GM21576 (cell line): ENCODE measurements around the gene RAD51AP2.
"Not testable (repeated sequence)": the region's sequence is repeated elsewhere in the genome, so short reads cannot be mapped to it uniquely, and the experiment has no call there.

ENCODE experiments used
- ATAC-seq: cut with Tn5 transposase; IDR thresholded peaks from one replicate; pipeline ENCODE4 v1.9.1; 2021; ENCODE audit warnings: mild to moderate bottlenecking, moderate library complexity; ENCODE audit not compliant: unreplicated experiment

RAD51AP2 gene

DNA sequence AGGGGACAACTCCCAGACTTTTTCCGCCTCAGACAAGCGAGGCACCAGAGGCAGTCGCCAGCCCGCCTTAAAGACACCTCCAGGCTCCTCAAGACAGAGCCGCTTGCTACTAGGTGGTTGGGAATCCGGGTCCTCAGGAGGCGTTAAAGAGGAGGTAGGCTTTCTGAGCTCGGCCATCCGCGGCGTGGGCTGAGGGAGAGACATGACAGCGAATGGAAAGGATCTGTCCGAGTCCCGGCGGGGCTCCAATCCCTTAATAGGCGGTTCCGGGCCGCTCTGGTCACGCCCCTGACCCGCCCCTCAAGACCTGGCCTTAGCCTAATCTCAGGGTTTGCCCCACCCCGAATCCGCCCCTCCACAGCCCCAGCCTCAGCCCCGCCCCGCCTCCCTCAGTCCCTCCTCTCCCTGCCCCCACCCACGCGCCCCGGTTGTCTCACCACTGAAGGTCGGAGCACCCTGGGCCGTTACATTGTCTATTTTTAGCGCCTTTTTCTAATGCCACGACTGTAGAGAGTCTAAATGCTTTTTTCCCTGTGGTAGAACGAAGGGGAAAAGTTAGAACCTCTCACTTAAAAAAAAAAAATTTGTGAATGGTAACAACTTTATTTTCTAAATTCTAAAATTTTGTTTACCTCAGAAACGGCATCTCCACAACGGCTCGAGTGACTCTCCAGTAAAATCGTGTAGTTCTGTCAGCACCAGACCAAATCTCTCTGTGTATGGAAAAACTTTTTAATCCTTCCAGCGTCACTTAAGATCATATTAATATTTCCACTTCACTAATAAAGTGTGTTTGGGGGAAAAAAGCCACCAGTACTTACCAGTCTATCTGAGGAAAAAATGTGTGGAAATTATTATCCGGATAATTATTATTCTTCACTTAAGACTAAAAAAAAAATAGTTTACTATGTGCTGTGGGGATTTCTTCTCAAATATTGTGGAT, at the start of gene RAD51AP2:
Gene RAD51AP2, minus strand, starts transcription at position 229 of the 943 bp plus-strand sequence. Its CDS starts 25 bp downstream, at position 204.
- peak; percentile 82 for ATAC-seq

DNA sequence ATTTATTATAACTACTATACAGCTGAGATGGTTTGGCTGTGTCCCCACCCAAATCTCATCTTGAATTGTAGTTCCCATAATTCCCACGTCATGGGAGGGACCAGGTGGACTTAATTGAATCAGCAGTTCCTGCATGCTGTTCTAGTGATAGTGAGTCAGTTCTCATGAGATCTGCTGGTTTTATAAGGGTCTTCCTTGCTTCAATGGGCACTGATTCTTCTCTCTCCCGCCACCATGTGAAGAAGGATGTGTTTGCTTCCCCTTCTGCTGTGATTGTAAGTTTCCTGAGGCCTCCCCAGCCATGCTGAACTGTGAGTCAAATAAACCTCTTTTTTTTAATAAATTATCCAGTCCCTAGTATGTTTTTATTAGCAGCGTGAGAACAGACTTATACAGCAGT, 47.5 kb upstream of the RAD51AP2 start:
- not testable (repeated sequence) for ATAC-seq

- ATAC-seq, result no peak
Observed at GRCh38 chr2:17558878-17559277, 40.6 kb upstream of the RAD51AP2 start.

GRCh38 chr2:17558053-17558452, 39.8 kb upstream of the RAD51AP2 start:
- ATAC-seq, result no peak

DNA sequence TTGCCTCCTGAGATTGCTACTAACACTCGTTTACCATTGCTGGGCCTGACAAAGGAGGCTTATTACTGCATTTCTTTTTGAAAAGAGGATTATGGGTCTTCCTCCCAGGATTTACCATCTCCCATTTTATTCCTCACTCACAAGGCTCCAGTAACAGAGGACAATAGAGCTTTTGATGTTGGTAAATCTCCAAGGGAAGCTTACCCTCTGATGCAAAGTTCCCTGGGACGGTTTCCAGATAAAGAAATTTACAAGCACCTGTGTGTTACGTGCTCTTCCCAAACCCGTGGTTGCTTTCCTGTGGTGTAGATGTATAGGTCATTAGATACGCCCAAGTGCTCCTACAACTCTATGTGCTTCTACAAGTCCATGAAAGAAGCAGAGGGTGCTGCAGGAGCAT, 39.4 kb upstream of the RAD51AP2 start:
- no peak for ATAC-seq

- ATAC-seq, result no peak
Observed at GRCh38 chr2:17555150-17555549, 36.9 kb upstream of the RAD51AP2 start.

DNA sequence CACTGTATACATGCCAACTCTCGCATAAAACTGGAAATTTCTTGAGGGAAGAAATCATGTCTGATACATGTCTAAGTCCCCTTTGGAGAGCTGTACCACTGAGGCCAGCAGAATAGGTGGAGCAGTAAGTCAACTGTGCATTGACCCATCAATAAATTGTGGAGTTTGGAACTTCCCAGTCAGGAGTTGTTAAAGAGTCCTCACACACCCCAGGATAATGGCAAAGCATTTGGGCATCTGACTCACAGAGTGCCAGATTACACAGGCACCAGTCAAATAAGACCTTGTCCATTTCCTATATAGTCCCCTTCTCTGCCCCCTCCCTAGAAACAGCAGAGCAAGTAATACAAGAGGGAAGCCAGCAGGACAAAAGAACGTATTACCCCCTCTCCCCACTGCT, 32.7 kb upstream of the RAD51AP2 start:
- no peak for ATAC-seq

GRCh38 chr2:17547737-17548136, 29.5 kb upstream of the RAD51AP2 start:
- no peak for ATAC-seq

DNA sequence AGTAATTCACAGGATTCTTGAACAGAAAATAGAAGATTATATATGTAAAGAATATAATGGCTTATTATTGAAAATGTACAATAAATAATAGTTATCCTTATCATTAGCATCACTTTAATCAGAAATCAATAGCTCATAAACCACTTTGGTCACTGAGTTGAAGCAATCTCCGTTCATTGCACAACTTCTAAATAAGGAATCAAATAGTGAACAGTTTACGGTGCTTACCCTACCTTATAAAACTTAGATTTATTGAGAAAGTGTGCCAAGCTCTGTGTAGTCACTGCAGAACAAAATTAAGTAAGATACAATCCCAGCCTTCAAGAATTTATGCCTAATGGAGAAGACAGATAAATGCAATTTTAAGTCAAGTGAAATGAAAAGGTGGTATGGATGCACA, 29.0 kb upstream of the RAD51AP2 start:
- ATAC-seq, result no peak

DNA sequence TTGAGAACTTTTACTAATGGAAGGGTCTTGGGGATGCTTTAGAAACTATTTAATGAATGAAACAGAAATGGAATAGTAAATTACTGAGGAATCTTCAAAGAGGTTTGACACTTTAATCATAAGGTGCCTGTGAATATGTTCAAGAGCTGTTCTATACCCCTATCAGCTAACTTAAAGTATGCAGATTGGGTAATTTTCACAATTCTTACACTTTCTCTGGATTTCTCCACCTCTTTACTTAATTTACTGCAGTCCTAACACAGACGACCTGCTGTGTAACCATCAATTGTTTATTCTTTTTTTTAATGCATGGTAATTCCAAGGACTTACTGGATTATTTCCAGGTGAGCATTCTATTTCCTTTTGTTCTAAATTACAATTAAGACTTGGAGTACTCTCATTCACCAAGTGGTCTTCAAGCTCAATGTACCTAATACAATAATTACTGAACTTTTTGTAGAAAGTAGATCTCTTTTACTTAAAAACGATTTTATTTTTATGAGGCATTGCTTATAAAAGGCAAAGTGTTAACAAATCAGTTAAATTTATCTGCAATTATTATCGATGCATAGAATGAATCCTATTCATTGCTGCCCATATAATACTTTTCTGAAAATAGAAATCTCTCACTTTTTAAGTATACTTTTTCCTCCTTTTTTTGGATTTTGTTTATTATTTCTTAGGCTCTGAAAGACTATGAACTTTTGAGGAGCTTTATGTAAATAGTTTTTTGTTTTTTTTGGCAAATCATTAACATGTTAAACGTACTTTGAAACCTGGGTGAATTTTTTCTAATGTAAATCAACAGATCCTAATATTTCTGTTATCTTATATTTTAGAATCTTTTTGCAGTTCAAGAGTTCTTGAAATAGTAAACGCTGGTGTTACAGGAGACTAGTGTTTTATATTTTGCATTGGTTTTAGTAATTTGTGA, 27.7 kb upstream of the RAD51AP2 start:
- ATAC-seq, result no peak

DNA sequence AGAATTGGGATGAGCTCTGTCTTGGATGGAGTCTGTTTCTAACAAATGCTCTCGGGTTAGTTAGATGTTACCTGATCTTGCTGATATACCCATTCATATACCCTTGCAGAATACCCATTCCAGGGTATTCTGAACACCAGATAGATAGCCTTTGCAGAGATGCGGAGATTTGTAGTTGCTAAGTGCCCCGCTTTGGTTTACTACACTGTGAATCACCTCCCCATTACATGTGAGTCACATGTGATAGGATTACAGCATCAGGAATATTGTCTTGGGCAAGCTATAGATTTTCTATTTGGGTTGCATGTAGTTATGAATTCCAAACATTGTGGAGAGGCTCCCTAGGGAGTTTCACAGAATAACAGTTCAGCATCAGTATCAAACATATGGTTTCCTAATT, 26.0 kb upstream of the RAD51AP2 start:
- no peak for ATAC-seq

GRCh38 chr2:17543848-17544247, 25.6 kb upstream of the RAD51AP2 start:
- ATAC-seq, result no peak

DNA sequence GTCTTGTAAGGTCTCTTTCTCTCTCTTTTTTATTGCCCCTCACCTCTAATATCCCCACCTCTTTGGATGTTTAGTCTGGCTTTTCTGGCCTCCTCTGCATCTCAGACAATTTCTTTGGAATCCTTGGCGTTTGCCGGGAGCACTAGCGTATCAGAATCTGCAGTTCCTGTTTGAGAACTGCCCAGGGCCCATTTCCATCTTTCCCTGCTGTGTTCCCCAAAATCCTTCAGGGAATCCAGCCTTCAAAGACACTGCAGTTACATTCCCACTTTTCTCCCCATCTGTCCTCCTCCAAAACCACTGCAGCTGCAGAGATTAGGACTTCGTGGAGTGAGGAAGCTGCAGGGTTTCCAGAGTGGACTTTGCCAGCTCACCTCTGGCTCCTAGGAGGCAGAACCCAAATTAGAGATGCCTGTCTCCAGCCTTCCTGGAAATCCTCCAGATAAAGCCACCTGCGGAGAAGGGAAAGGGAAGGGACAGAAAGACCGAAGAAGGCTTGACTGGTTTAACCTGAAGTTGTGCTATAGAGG, 25.0 kb upstream of the RAD51AP2 start:
- no peak for ATAC-seq

DNA sequence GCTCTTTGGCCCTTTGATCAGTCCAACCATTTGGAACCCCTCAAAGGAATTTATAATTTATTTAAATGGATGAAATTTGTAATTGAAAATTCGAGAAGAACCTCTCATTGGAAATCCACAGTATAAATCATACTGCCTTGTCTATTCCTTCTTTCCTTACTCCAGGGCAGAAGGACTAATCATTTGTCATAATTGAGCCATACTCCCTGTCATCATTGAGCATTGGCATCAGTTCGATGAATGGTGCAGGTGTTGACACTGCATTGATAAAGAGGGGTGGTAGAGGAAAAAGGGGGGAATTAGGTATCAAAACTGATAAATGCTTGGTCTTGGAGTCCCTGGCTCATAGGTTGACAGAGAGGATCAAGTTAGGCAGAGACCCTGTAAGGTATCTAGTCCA, 24.2 kb upstream of the RAD51AP2 start:
- ATAC-seq, result no peak

DNA sequence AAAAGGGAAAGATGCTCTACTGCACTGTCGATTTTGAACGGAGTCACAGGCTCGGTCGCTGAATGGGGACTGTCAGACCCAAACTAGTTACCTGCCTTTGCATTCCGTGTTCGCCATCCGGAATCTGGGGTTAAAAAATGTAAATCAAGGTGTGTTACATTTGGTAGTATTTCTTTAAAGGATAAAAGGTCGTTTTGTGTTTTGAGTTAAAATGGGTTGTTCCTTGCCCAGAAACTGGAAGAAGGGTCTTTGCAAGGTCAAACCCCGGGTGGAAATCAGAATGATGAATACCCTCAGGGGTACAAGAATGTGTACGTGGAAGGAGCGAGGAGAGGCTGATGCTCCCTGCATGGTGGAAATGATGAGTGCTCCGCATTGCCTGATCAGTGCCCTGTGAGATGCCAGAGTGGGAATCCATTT, 23.3 kb upstream of the RAD51AP2 start:
- ATAC-seq, result no peak

- ATAC-seq, result no peak
Observed at GRCh38 chr2:17540813-17541530, 22.7 kb upstream of the RAD51AP2 start.

DNA sequence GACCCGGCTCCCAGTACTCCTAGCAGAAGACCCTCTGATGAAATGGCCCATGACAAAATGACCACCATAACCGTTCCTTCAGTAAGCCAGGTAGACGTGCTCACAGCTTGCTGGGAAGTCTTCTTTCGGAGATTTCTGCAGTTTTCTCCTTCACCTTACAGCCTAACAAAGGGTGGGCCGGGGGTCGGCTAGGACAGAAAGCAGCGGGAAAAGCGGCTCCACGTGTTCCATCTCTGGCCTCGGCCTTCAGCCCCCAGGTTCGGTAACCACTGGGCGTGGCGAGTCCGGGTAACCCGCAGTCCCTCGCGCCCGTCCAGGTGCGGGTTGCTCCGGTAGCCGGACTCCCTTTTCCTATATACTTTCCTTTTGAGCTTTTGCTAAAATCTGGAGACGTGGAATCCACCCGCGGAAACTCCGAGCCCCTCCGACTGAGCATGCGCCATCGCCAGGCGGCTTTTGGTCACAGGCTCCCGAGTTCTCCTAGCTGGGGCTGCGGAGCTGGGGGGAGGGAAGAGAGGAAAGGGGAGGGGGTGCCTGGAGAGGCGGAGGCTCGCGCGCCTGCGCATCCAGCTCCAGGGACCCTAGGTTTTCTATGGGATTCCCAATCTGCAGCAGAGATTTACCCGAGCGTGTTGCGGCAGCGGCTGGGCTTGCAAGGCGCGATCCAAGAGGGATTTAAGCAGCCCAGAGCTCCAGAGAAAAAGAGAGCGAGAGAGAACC, 22.0 kb upstream of the RAD51AP2 start, which contains the start of gene VSNL1:
Gene VSNL1, plus strand, starts transcription at position 604 of the 720 bp plus-strand sequence. CDS start 51,379 bp downstream, outside the sequence.
- ATAC-seq, result no peak

GRCh38 chr2:17539611-17540092, 21.4 kb upstream of the RAD51AP2 start:
- no peak for ATAC-seq

DNA sequence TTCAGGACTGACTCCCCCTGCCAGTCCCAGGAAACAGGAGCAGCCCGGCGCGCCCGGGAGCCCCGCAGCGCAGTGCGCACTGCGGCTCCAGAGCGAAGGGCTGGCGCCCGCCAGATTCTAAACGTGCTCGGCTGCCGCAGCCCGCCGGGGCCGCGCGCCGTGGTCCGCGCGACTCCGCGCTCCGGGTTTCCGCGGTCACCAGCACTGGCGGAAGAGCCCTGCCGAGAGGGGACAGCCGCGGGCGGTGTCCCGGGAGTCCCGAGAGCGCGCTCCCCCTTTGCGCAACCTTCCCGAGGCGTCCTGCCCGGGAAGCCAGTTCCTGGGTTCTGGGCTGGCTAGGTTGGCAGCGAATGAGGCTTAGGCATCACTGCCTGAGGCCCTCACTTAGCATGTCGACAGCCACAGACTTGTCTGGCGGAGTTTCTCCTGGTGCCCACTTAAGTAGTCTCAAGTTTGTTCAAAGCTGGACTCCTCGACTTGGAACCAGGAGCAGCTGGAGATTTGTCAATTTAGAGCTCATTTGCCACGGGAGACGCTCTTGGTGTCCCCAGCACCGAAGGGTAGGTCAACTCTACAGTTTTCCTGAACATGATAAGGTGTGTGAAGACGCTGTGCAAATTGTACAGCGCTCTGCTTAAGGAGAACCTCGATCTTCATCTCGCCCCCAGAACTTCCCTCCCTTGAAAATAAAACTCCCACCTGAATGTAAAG, 20.8 kb upstream of the RAD51AP2 start:
- peak; percentile 68 for ATAC-seq
